IMR-90 (cell line): ENCODE data around the gene SLC12A6. TPM values are rescaled to one million over a fixed set of nuclear protein-coding genes. Genes with fewer than 3 reads are reported as not detected.

ENCODE experiments used
- ATAC-seq: fragments of 200-7000 bp; cut with Tn5 transposase; 2 replicates; pipeline ENCODE4 v1.9.1; 2020; ENCODE audit warnings: low read depth, mild to moderate bottlenecking, moderate library complexity
- BruUV-seq: library from RNA; stranded (reverse); fragments of 400-500 nt; replicated peaks from 2 replicates; lab custom pipeline; 2021; lab: Mats Ljungman, UMichigan
- CTCF ChIA-PET: fragments of 300-600 bp; formaldehyde crosslinking; extraction: SDS; loops from one replicate; lab custom pipeline; 2021; ENCODE audit warnings: antibody characterized with exemption; lab: Yijun Ruan, JAX
- POLR2A ChIA-PET: fragments of 300-600 bp; sonication (Branson Sonifier 250); formaldehyde crosslinking; loops from one replicate; lab custom pipeline; 2022; ENCODE audit warnings: antibody characterized with exemption; ENCODE audit not compliant: unreplicated experiment; lab: Charles Lee
- DNase-seq: peaks from one replicate; pipeline ENCODE4 v3.0.0; 2013
- H2AFZ ChIP-seq: replicated peaks from 2 replicates; pipeline ENCODE3; 2013; ENCODE audit warnings: low read length, mild to moderate bottlenecking; ENCODE audit not compliant: poor library complexity
- H2AK5ac ChIP-seq: 2 replicates; pipeline ENCODE4 v1.6.1; 2013; ENCODE audit warnings: low read depth, low read length, inconsistent platforms
- H2AK9ac ChIP-seq: replicated peaks from 2 replicates; pipeline ENCODE3; 2013; ENCODE audit warnings: mild to moderate bottlenecking, low read depth, low read length, moderate library complexity; ENCODE audit not compliant: poor library complexity
- H2BK120ac ChIP-seq: 2 replicates; pipeline ENCODE4 v1.6.1; 2013; ENCODE audit warnings: low read depth, low read length, inconsistent platforms
- H2BK15ac ChIP-seq: 3 replicates; pipeline ENCODE4 v1.6.1; 2013; ENCODE audit warnings: low read depth, low read length, inconsistent platforms
- H2BK20ac ChIP-seq: 2 replicates; pipeline ENCODE4 v1.6.1; 2013; ENCODE audit warnings: low read depth, mild to moderate bottlenecking, inconsistent platforms, low read length, moderate library complexity
- H2BK5ac ChIP-seq: 2 replicates; pipeline ENCODE4 v1.6.1; 2013; ENCODE audit warnings: mild to moderate bottlenecking, low read depth, low read length, inconsistent platforms; ENCODE audit not compliant: poor library complexity, severe bottlenecking
- H3K14ac ChIP-seq: replicated peaks from 2 replicates; pipeline ENCODE4 v1.6.1; 2013; ENCODE audit warnings: low read depth, low read length, inconsistent platforms
- H3K18ac ChIP-seq: 2 replicates; pipeline ENCODE4 v1.6.1; 2013; ENCODE audit warnings: low read depth, low read length, control low read depth
- H3K23ac ChIP-seq: 2 replicates; pipeline ENCODE4 v1.6.1; 2013; ENCODE audit warnings: low read depth, low read length, inconsistent platforms
- H3K27ac ChIP-seq: 2 replicates; pipeline ENCODE4 v1.5.1; 2013; ENCODE audit warnings: mild to moderate bottlenecking, control low read depth, low read length; ENCODE audit not compliant: insufficient read depth
- H3K27me3 ChIP-seq: 2 replicates; pipeline ENCODE4 v1.6.1; 2013; ENCODE audit warnings: low read length; ENCODE audit not compliant: control insufficient read depth, insufficient read depth
- H3K36me3 ChIP-seq: 2 replicates; pipeline ENCODE4 v1.6.1; 2013; ENCODE audit warnings: low read length, mixed read lengths; ENCODE audit not compliant: control insufficient read depth, insufficient read depth
- H3K4ac ChIP-seq: 2 replicates; pipeline ENCODE4 v1.6.1; 2013; ENCODE audit warnings: low read depth, low read length, inconsistent platforms
- H3K4me1 ChIP-seq: 2 replicates; pipeline ENCODE4 v1.6.1; 2013; ENCODE audit warnings: low read length, mixed read lengths; ENCODE audit not compliant: control insufficient read depth, insufficient read depth
- H3K4me2 ChIP-seq: 2 replicates; pipeline ENCODE4 v1.6.1; 2013; ENCODE audit warnings: low read depth, mild to moderate bottlenecking, control low read depth, low read length, moderate library complexity
- H3K4me3 ChIP-seq: 2 replicates; pipeline ENCODE4 v1.5.1; 2013; ENCODE audit warnings: low read depth, mild to moderate bottlenecking, control low read depth, low read length, moderate library complexity; ENCODE audit not compliant: insufficient read depth
- H3K56ac ChIP-seq: 2 replicates; pipeline ENCODE4 v1.6.1; 2013; ENCODE audit warnings: low read length, inconsistent platforms; ENCODE audit not compliant: insufficient read depth; ENCODE audit errors: extremely low read depth
- H3K79me1 ChIP-seq, 2 experiments: 2 replicates each; pipeline ENCODE4 v1.6.1; 2013; ENCODE audit warnings: low read length in 2 of 2, inconsistent platforms in 1 of 2, low read depth in 1 of 2
- H3K9ac ChIP-seq: 2 replicates; pipeline ENCODE4 v1.6.1; 2013; ENCODE audit warnings: low read depth, low read length, control low read depth
- H3K9me1 ChIP-seq: 2 replicates; pipeline ENCODE4 v1.6.1; 2013; ENCODE audit warnings: low read length, inconsistent platforms; ENCODE audit not compliant: insufficient read depth
- H3K9me3 ChIP-seq: 2 replicates; pipeline ENCODE4 v1.6.1; 2013; ENCODE audit warnings: low read length; ENCODE audit not compliant: control insufficient read depth, insufficient read depth
- H4K20me1 ChIP-seq: 2 replicates; pipeline ENCODE4 v1.6.1; 2013; ENCODE audit warnings: low read length, inconsistent platforms; ENCODE audit not compliant: insufficient read depth
- H4K5ac ChIP-seq: 2 replicates; pipeline ENCODE4 v1.6.1; 2013; ENCODE audit warnings: mild to moderate bottlenecking, low read depth, low read length, control low read depth
- H4K8ac ChIP-seq, 2 experiments: 2 replicates each; pipeline ENCODE4 v1.6.1; 2013; ENCODE audit warnings: low read depth in 2 of 2, low read length in 2 of 2, control low read depth in 1 of 2, inconsistent platforms in 1 of 2
- H4K91ac ChIP-seq: 2 replicates; pipeline ENCODE4 v1.6.1; 2013; ENCODE audit warnings: low read depth, low read length, inconsistent platforms; ENCODE audit not compliant: insufficient read depth
- MAFK ChIP-seq: IDR thresholded peaks from 2 replicates; pipeline ENCODE4 v1.6.1; 2012; ENCODE audit warnings: low read depth, low read length, improper control_type of control experiment
- MAZ ChIP-seq: IDR thresholded peaks from 2 replicates; pipeline ENCODE4 v1.6.1; 2012; ENCODE audit warnings: low read depth, mild to moderate bottlenecking, low read length, improper control_type of control experiment, moderate library complexity, borderline replicate concordance
- USF2 ChIP-seq: fragments of 150-350 bp; IDR thresholded peaks from 2 replicates; pipeline ENCODE4 v1.6.1; 2017; ENCODE audit warnings: mild to moderate bottlenecking, antibody characterized with exemption, low read length, low read depth
- dilution Hi-C: fragments of 300-500 bp; cut with HindIII; formaldehyde crosslinking; loops from one replicate; pipeline ENCODE4 v1.14.3; 2018; ENCODE audit warnings: low sequenced_read_pairs; ENCODE audit not compliant: unreplicated experiment
- in situ Hi-C: fragments of 300-500 bp; cut with MboI; formaldehyde crosslinking; loops from 3 replicates; pipeline ENCODE4 v1.14.3; 2019; ENCODE audit warnings: low sequenced_read_pairs, inconsistent platforms, mixed read lengths
- intact Hi-C: fragments of 100-400 bp; cut with micrococcal nuclease; formaldehyde crosslinking; loops from 2 replicates; pipeline ENCODE4 v1.10.0; 2022
- polyA plus RNA-seq, 3 experiments: library from polyadenylated mRNA; depleted of rRNA; stranded (reverse); fragments of >200 nt; gene quantifications; 2 replicates each; pipeline ENCODE4 v1.2.3, GENCODE V29; 2012; ENCODE audit warnings: low replicate concordance in 1 of 3
- total RNA-seq: library from RNA; depleted of rRNA; stranded (reverse); fragments of >200 nt; gene quantifications from 2 replicates; pipeline ENCODE4 v1.2.3, GENCODE V29; 2012

Gene SLC12A6
- total and polyA plus RNA-seq, 2 of the 4 experiments (the other 2 are of a cell fraction), result 7.7 to 10.2 TPM

- H2BK5ac ChIP-seq, result no peak overlapping the region
- intact Hi-C loops (no loop called here), dilution Hi-C loops (no loop called here), in situ Hi-C loops (no loop called here)
- peaks cover 7 to 8% of the 10 kb centered on the region in 2 experiments; a peak in 3 of 4 replicates for H3K79me1 ChIP-seq
- no peaks in the 10 kb centered on the region for H3K36me3 ChIP-seq
- no peak overlapping the region for H3K4ac ChIP-seq
- H3K18ac ChIP-seq, result no peak overlapping the region
- H2AK9ac ChIP-seq, result no peak overlapping the region
- H3K27ac ChIP-seq, result no peak overlapping the region
- H4K5ac ChIP-seq, result no peak overlapping the region
- no peak overlapping the region for H3K23ac ChIP-seq
- H4K91ac ChIP-seq, result no peak overlapping the region
- no peak overlapping the region for H2AK5ac ChIP-seq
- BruUV-seq, result no TSS peak
- H3K56ac ChIP-seq, result no peak overlapping the region
- no peaks in the 10 kb centered on the region for H3K9me3 ChIP-seq
- no peaks in the 10 kb centered on the region for H3K27me3 ChIP-seq
- no peak overlapping the region for H4K8ac ChIP-seq
- TF ChIP-seq USF2, result peak; percentile 73
- no peak for TF ChIP-seq MAZ
- peak; percentile 62 for TF ChIP-seq MAFK
- H2BK15ac ChIP-seq, result no peak overlapping the region
- no peak overlapping the region for H3K14ac ChIP-seq
- H3K9ac ChIP-seq, result no peak overlapping the region
- no peaks in the 10 kb centered on the region for H3K9me1 ChIP-seq
- DNase-seq (peak; percentile 82), ATAC-seq (peak; percentile 87)
- no peak overlapping the region for H2BK20ac ChIP-seq
- ChIA-PET POLR2A (no interaction called here), CTCF (no interaction called here)
- H3K4me1 ChIP-seq, result peaks cover 3% of the 10 kb centered on the region; the same call in 1 of the 2 replicates
- no peak overlapping the region for H2AFZ ChIP-seq
- no peak overlapping the region for H3K4me3 ChIP-seq
- no peak overlapping the region for H2BK120ac ChIP-seq
- H4K20me1 ChIP-seq, result no peaks in the 10 kb centered on the region; the same call in 1 of the 2 replicates
- peak overlapping the region; percentile 54; the same call in 1 of the 2 replicates for H3K4me2 ChIP-seq
Observed at GRCh38 chr15:34304613-34305012, 33.0 kb downstream of the SLC12A6 start.
